ENCODE data around the gene N4BP2L2. TPM values are rescaled to one million over a fixed set of nuclear protein-coding genes. Genes with fewer than 3 reads are reported as not detected.

N4BP2L2 gene
- total and polyA plus RNA-seq, 2 experiments from 2014 or later, result 70.1 to 89.4 TPM

GRCh38 chr13:32538143-32538620, 413 bp downstream of the N4BP2L2 start:
- Histone ChIP-seq H3K79me2 (ENCODE audit: insufficient read depth) (peaks cover 54% of the 10 kb centered on the region), H3K9me2 (ENCODE audit: insufficient read depth) (no peaks in the 10 kb centered on the region)
- peak; percentile 76 for DNase-seq

GRCh38 chr13:32537580-32538142, 934 bp downstream of the N4BP2L2 start:
- Histone ChIP-seq H3K9ac (peak overlapping the region; percentile 99), H3K4me1 (ENCODE audit: insufficient read depth) (peaks cover 26% of the 10 kb centered on the region), H3K27me3 (replicated peaks; ENCODE audit: insufficient read depth) (no peaks in the 10 kb centered on the region), H3K9me2 (ENCODE audit: insufficient read depth) (no peaks in the 10 kb centered on the region), H2AFZ (peak overlapping the region; percentile 95), H4K20me1 (ENCODE audit: insufficient read depth) (no peaks in the 10 kb centered on the region), H3F3A (ENCODE audit: insufficient read depth) (no peaks in the 10 kb centered on the region; the same call in 1 of the 2 replicates), H3K27ac (peak overlapping the region; percentile 91), H3K4me3 (peak overlapping the region; percentile 98), H3K4me2 (ENCODE audit: unreplicated experiment) (peak overlapping the region; percentile 80), H3K79me2 (ENCODE audit: insufficient read depth) (peaks cover 59% of the 10 kb centered on the region), H3K9me3 (ENCODE audit: low read depth) (no peaks in the 10 kb centered on the region), H3K36me3 (ENCODE audit: low read depth) (peaks cover 25% of the 10 kb centered on the region)
- peak; percentile 32 for DNase-seq
- TF ChIP-seq EZH2phosphoT487 (IDR thresholded peaks at IDR 0.05; ENCODE audit: insufficient read depth, low read depth) (no peak), EZH2 (IDR thresholded peaks at IDR 0.05; ENCODE audit: insufficient read depth, poor library complexity, severe bottlenecking) (no peak)
- WGBS, 2 experiments (ENCODE audit: low coverage in 1 of 2, low lambda C conversion rate in 2 of 2, missing lambda C conversion rate in 2 of 2), result 22 to 31% methylated on average over 15 to 22 of the region's 22 CpGs
- in situ Hi-C loops (cut with MboI), result no loop called here

More at GRCh38 chr13:32538143-32538620, 413 bp downstream of the N4BP2L2 start:
- H3K4me2 ChIP-seq (ENCODE audit: unreplicated experiment), result peak overlapping the region; percentile 80
- no peaks in the 10 kb centered on the region for H3K9me3 ChIP-seq (ENCODE audit: low read depth)
- peak overlapping the region; percentile 91 for H3K27ac ChIP-seq
- H3K9ac ChIP-seq, result peak overlapping the region; percentile 99
- H3F3A ChIP-seq (ENCODE audit: insufficient read depth), result no peaks in the 10 kb centered on the region; the same call in 1 of the 2 replicates
- peak overlapping the region; percentile 95 for H2AFZ ChIP-seq
- in situ Hi-C loops (cut with MboI), result no loop called here
- H4K20me1 ChIP-seq (ENCODE audit: insufficient read depth), result no peaks in the 10 kb centered on the region
- H3K36me3 ChIP-seq (ENCODE audit: low read depth), result peaks cover 25% of the 10 kb centered on the region
- no peaks in the 10 kb centered on the region for H3K27me3 ChIP-seq (replicated peaks; ENCODE audit: insufficient read depth)
- no peak for TF ChIP-seq EZH2phosphoT487 (IDR thresholded peaks at IDR 0.05; ENCODE audit: insufficient read depth, low read depth)
- no peak for TF ChIP-seq EZH2 (IDR thresholded peaks at IDR 0.05; ENCODE audit: insufficient read depth, poor library complexity, severe bottlenecking)
- 0 to 1% methylated on average over 23 of the region's 23 CpGs for WGBS, 2 experiments (ENCODE audit: low coverage in 1 of 2, low lambda C conversion rate in 2 of 2, missing lambda C conversion rate in 2 of 2)
- H3K4me1 ChIP-seq (ENCODE audit: insufficient read depth), result peaks cover 26% of the 10 kb centered on the region
- peak overlapping the region; percentile 98 for H3K4me3 ChIP-seq

DNA sequence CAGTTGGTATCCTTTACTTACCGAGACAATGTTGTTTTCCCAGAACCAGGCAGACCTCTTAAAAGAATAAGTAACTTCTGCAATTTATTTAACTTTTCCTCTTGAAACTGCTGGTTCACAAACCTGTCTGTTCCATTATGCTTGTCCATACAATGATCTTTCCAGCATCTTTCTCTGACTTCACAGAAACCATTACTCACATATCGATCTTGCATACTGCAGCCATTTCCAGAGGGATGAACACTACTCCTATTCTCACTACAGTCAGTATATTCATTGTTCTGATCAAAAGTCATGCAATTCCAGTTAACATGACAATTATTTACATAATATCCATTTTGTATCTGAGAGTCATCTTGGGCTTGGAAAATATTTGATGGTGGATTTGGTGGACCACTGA, 2.8 kb downstream of the N4BP2L2 start:
- Histone ChIP-seq H3K4me3 (no peak overlapping the region), H3K9me3 (ENCODE audit: low read depth) (no peaks in the 10 kb centered on the region), H3K36me3 (ENCODE audit: low read depth) (peaks cover 25% of the 10 kb centered on the region), H3K4me1 (ENCODE audit: insufficient read depth) (peaks cover 26% of the 10 kb centered on the region), H3K79me2 (ENCODE audit: insufficient read depth) (peaks cover 79% of the 10 kb centered on the region), H3K9ac (no peak overlapping the region), H3K9me2 (ENCODE audit: insufficient read depth) (no peaks in the 10 kb centered on the region), H3F3A (ENCODE audit: insufficient read depth) (peaks cover 13% of the 10 kb centered on the region; the same call in 1 of the 2 replicates), H3K27me3 (replicated peaks; ENCODE audit: insufficient read depth) (no peaks in the 10 kb centered on the region), H2AFZ (no peak overlapping the region), H3K27ac (no peak overlapping the region), H3K4me2 (ENCODE audit: unreplicated experiment) (peak overlapping the region; percentile 8), H4K20me1 (ENCODE audit: insufficient read depth) (0 out of 2 replicates have a peak, but pooled peaks cover 4% of the 10 kb centered on the region)
- in situ Hi-C loops (cut with MboI), result no loop called here
- 95 to 97% methylated on average over 2 of the region's 2 CpGs for WGBS, 2 experiments (ENCODE audit: low coverage in 1 of 2, low lambda C conversion rate in 2 of 2, missing lambda C conversion rate in 2 of 2)
- TF ChIP-seq EZH2 (IDR thresholded peaks at IDR 0.05; ENCODE audit: insufficient read depth, poor library complexity, severe bottlenecking) (no peak), EZH2phosphoT487 (IDR thresholded peaks at IDR 0.05; ENCODE audit: insufficient read depth, low read depth) (no peak)
- DNase-seq, result no peak

DNA sequence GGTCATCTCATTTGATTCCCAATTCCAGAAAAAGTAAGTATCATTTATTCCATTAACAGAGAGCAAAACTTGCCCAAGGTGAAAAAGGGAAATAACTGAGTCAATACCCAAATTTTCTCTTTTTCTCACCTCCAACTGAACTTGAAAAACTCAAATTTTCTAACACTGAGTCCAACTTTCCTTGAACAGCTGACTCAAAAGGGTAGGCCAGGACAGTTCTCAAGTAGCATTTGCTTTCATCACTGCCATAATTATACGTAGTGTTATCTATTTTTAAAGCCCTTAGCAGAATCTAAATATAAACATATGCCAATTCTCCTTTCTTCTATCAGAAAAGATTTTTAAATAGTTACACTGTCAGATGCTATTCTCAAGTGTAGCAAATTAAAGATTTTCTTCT, 3.5 kb downstream of the N4BP2L2 start:
- Histone ChIP-seq H3K9ac (no peak overlapping the region), H2AFZ (no peak overlapping the region), H3K9me2 (ENCODE audit: insufficient read depth) (no peaks in the 10 kb centered on the region), H3K9me3 (ENCODE audit: low read depth) (no peaks in the 10 kb centered on the region), H3K4me3 (peak overlapping the region; percentile 0; the same call in 1 of the 2 replicates), H3K27me3 (replicated peaks; ENCODE audit: insufficient read depth) (no peaks in the 10 kb centered on the region), H3K4me2 (ENCODE audit: unreplicated experiment) (peak overlapping the region; percentile 8), H3F3A (ENCODE audit: insufficient read depth) (peaks cover 19% of the 10 kb centered on the region; the same call in 1 of the 2 replicates), H3K27ac (no peak overlapping the region), H3K4me1 (ENCODE audit: insufficient read depth) (peaks cover 32% of the 10 kb centered on the region), H3K36me3 (ENCODE audit: low read depth) (peaks cover 25% of the 10 kb centered on the region), H3K79me2 (ENCODE audit: insufficient read depth) (peaks cover 85% of the 10 kb centered on the region), H4K20me1 (ENCODE audit: insufficient read depth) (0 out of 2 replicates have a peak, but pooled peaks cover 4% of the 10 kb centered on the region)
- DNase-seq, result peak; percentile 10
- in situ Hi-C loops (cut with MboI), result no loop called here
- TF ChIP-seq EZH2 (IDR thresholded peaks at IDR 0.05; ENCODE audit: insufficient read depth, poor library complexity, severe bottlenecking) (no peak), EZH2phosphoT487 (IDR thresholded peaks at IDR 0.05; ENCODE audit: insufficient read depth, low read depth) (no peak)
- 78 to 91% methylated on average over 1 of the region's 1 CpG for WGBS, 2 experiments (ENCODE audit: low coverage in 1 of 2, low lambda C conversion rate in 2 of 2, missing lambda C conversion rate in 2 of 2)

Measured in GM23248 (cell line).